ENCODE data around the gene HS1BP3. TPM values are rescaled to one million over a fixed set of nuclear protein-coding genes. Genes with fewer than 3 reads are reported as not detected.

HS1BP3 gene
- total RNA-seq, 4 donors from 2014 or later, result 7.1 to 41.8 (median 28.4) TPM

DNA sequence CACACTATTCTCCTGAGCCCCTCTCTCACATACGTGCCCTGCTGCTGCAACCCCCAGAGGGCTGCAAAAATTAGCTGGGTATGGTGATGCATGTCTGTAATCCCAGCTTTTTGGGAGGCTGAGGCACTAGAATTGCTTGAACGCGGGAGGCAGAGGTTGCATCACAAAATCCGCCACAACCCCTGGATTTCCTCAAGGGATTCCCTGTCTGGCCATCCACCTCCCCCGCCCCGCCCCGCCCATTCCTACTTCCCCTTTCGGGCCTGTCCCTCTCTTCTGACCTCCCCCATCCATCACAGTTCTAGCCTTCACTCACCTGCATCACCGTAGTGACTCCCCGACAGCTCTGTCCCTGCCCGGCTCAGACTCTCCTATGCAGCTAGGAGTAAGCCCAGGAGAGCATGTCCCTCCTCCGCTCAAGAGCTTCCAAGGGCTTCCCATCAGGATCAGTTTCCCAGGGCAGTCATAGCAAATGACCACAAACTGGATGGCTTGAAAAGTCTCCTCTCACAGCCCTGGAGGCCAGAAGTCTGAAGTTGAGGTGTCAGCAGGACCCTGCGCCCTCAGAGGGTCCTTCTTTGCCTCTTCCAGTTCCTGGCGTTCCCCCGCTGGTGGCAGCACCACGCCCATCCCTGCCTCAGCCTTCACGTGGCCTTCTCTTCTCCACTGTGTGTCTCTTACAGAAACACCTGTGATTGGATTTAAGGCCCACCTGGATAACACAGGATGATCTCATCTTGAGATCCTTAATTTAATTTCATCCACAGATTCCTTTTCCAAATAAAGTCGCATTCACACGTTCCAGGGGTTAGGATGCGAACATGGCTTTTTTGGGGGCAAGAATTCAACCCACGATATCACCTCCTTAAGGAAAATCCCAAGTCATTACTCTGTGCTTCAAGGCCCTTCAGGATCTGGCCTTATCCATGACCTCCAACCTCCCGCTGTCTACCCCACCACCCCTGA, 58.5 kb downstream of the HS1BP3 start:
- H3K27ac ChIP-seq, result peak overlapping the region; percentile 86 to 92
- H3K4me1 ChIP-seq, result peaks cover under 1 to 27% of the 10 kb centered on the region in 2 donors
- peak; percentile 19 for DNase-seq
- intact Hi-C loops (cut with DNase I; ENCODE audit: low total_unique reads), result no loop called here
- H3K27me3 ChIP-seq, result no peaks in the 10 kb centered on the region
- H3K9me3 ChIP-seq, result no peaks in the 10 kb centered on the region
- TF ChIP-seq POLR2A (IDR thresholded peaks at IDR 0.05), result no peak
- TF ChIP-seq, protein P1, sequence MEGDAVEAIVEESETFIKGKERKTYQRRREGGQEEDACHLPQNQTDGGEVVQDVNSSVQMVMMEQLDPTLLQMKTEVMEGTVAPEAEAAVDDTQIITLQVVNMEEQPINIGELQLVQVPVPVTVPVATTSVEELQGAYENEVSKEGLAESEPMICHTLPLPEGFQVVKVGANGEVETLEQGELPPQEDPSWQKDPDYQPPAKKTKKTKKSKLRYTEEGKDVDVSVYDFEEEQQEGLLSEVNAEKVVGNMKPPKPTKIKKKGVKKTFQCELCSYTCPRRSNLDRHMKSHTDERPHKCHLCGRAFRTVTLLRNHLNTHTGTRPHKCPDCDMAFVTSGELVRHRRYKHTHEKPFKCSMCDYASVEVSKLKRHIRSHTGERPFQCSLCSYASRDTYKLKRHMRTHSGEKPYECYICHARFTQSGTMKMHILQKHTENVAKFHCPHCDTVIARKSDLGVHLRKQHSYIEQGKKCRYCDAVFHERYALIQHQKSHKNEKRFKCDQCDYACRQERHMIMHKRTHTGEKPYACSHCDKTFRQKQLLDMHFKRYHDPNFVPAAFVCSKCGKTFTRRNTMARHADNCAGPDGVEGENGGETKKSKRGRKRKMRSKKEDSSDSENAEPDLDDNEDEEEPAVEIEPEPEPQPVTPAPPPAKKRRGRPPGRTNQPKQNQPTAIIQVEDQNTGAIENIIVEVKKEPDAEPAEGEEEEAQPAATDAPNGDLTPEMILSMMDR (IDR thresholded peaks at IDR 0.05), result no peak
- H3K4me3 ChIP-seq, result no peak overlapping the region
- H3K36me3 ChIP-seq, result no peaks in the 10 kb centered on the region

GRCh38 chr2:20590704-20591515, 60.0 kb downstream of the HS1BP3 start:
- H3K4me1 ChIP-seq, result peaks cover 0 to 16% of the 10 kb centered on the region in 2 donors
- intact Hi-C loops (cut with DNase I; ENCODE audit: low total_unique reads), result no loop called here
- H3K4me3 ChIP-seq, result no peak overlapping the region
- no peak for TF ChIP-seq POLR2A (IDR thresholded peaks at IDR 0.05)
- TF ChIP-seq, protein P1 (IDR thresholded peaks at IDR 0.05), result no peak
- H3K27ac ChIP-seq, result no peak overlapping the region
- H3K9me3 ChIP-seq, result no peaks in the 10 kb centered on the region
- peak; percentile 17 to 20 for DNase-seq
- H3K36me3 ChIP-seq, result no peaks in the 10 kb centered on the region
- no peaks in the 10 kb centered on the region for H3K27me3 ChIP-seq

GRCh38 chr2:20589975-20590703, 60.8 kb downstream of the HS1BP3 start:
- H3K4me3 ChIP-seq, result no peak overlapping the region
- H3K4me1 ChIP-seq, result peaks cover 0 to 21% of the 10 kb centered on the region in 2 donors
- DNase-seq, result peak; percentile 11 to 16

DNA sequence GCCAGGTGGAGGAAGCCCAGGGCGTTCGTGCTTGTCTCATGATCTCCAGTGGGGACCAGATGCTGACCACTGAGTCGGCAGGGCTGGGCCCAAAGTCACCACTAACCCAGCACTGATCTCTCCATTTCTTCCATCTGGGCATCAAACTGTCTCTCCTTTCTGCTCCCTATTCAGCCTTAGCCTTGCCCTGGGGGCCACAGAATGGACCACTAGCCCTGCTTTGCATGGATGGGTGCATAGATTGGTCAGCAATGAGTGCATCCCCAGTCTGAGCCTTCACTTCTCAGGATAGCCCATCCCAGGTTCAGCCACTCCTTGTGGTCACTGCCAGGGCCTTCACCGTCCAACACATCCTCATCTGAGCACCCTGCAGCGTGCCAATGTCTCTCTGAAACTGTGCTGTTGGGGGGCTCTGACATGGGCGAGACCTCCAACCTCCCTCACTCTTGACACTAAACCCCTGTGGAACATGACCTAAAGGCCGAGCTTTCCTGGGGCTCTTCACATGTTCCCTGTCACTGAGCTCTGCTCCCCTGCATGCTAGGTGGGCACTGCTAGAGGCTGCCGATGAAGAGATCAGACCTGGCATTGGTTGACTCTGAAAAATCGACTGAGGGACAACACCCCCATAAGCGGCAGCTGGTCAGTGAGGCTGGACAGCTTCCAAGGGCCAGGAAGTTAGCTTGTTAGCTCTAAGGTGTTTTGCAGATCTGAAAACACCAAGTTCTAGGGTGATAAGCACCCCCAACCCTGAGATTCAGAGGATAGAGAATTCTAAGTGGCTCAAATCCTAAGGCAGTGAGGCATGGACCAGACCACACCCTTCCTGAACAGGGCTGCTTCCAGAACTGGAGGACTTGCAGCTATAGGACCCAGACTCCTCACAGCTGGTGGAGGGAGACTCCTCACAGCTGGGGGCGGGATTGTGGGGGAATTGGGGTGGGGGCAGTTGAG, 61.7 kb downstream of the HS1BP3 start:
- Histone ChIP-seq H3K36me3 (no peaks in the 10 kb centered on the region), H3K27ac (no peak overlapping the region), H3K4me1 (peaks cover 5 to 21% of the 10 kb centered on the region in 2 donors), H3K27me3 (no peaks in the 10 kb centered on the region), H3K9me3 (no peaks in the 10 kb centered on the region), H3K4me3 (no peak overlapping the region)
- intact Hi-C loops (cut with DNase I; ENCODE audit: low total_unique reads), result no loop called here
- no peak for TF ChIP-seq POLR2A (IDR thresholded peaks at IDR 0.05)
- TF ChIP-seq, protein P1 (IDR thresholded peaks at IDR 0.05), result no peak
- DNase-seq, result peak; percentile 11 to 16

More at GRCh38 chr2:20589975-20590703, 60.8 kb downstream of the HS1BP3 start:
- H3K27me3 ChIP-seq, result no peaks in the 10 kb centered on the region
- TF ChIP-seq, protein P1 (IDR thresholded peaks at IDR 0.05), result no peak
- no peak for TF ChIP-seq POLR2A (IDR thresholded peaks at IDR 0.05)
- no peaks in the 10 kb centered on the region for H3K9me3 ChIP-seq
- H3K36me3 ChIP-seq, result no peaks in the 10 kb centered on the region
- H3K27ac ChIP-seq, result no peak overlapping the region
- intact Hi-C loops (cut with DNase I; ENCODE audit: low total_unique reads), result no loop called here
